ENCODE data around the gene SHE.

The SHE gene

GRCh38 chr1:154497026-154497806 is 5.0 kb downstream of the SHE start:
- Histone ChIP-seq H3K9ac (ENCODE audit: low read length) (no peak overlapping the region), H4K20me1 (ENCODE audit: insufficient read depth, low read length) (no peaks in the 10 kb centered on the region), H3K36me3 (replicated peaks; ENCODE audit: insufficient read depth, low read length) (no peaks in the 10 kb centered on the region), H3K4me1 (ENCODE audit: low read length) (peaks cover 21% of the 10 kb centered on the region), H3K4me2 (ENCODE audit: low read depth, low read length) (peak overlapping the region; percentile 10), H3F3A (ENCODE audit: insufficient read depth, low read length) (peaks cover 11% of the 10 kb centered on the region; the same call in 1 of the 2 replicates), H3K4me3 (ENCODE audit: low read length) (no peak overlapping the region), H3K9me2 (replicated peaks; ENCODE audit: insufficient read depth, low read length) (no peaks in the 10 kb centered on the region), H3K9me3 (replicated peaks; ENCODE audit: insufficient read depth, low read length) (no peaks in the 10 kb centered on the region), H2AFZ (ENCODE audit: low read length) (peak overlapping the region; percentile 58; the same call in 1 of the 2 replicates), H3K27me3 (replicated peaks; ENCODE audit: insufficient read depth, low read length) (peaks cover 12% of the 10 kb centered on the region; the same call in 1 of the 2 replicates), H3K79me2 (ENCODE audit: low read length) (no peaks in the 10 kb centered on the region), H3K27ac (ENCODE audit: low read length) (peak overlapping the region; percentile 29; the same call in 1 of the 2 replicates)
- DNase-seq, result peak; percentile 42
- TF ChIP-seq CTCF (IDR thresholded peaks at IDR 0.05; ENCODE audit: low read length) (no peak), EZH2 (optimal IDR thresholded peaks at IDR 0.05; ENCODE audit: low read depth, low read length) (no peak)

GRCh38 chr1:154496383-154496782 is 5.8 kb downstream of the SHE start:
- TF ChIP-seq EZH2 (optimal IDR thresholded peaks at IDR 0.05; ENCODE audit: low read depth, low read length), result no peak
- TF ChIP-seq CTCF (IDR thresholded peaks at IDR 0.05; ENCODE audit: low read length), result no peak
- TF ChIP-seq EZH2phosphoT487 (IDR thresholded peaks at IDR 0.05; ENCODE audit: low read length), result no peak
- DNase-seq, result no peak
- no peak overlapping the region for H2AFZ ChIP-seq (ENCODE audit: low read length)

GRCh38 chr1:154495496-154496273 is 6.5 kb downstream of the SHE start:
- H4K20me1 ChIP-seq (ENCODE audit: insufficient read depth, low read length), result no peaks in the 10 kb centered on the region
- 0 out of 2 replicates have a peak, but pooled peaks cover 1% of the 10 kb centered on the region for H3K27me3 ChIP-seq (replicated peaks; ENCODE audit: insufficient read depth, low read length)
- H3K4me2 ChIP-seq (ENCODE audit: low read depth, low read length), result no peak overlapping the region
- no peaks in the 10 kb centered on the region for H3K9me3 ChIP-seq (replicated peaks; ENCODE audit: insufficient read depth, low read length)
- H3K4me1 ChIP-seq (ENCODE audit: low read length), result peaks cover 21% of the 10 kb centered on the region
- TF ChIP-seq EZH2phosphoT487 (IDR thresholded peaks at IDR 0.05; ENCODE audit: low read length) (no peak), CTCF (IDR thresholded peaks at IDR 0.05; ENCODE audit: low read length) (no peak), EZH2 (optimal IDR thresholded peaks at IDR 0.05; ENCODE audit: low read depth, low read length) (no peak)
- no peaks in the 10 kb centered on the region for H3K9me2 ChIP-seq (replicated peaks; ENCODE audit: insufficient read depth, low read length)
- peaks cover 11% of the 10 kb centered on the region; the same call in 1 of the 2 replicates for H3F3A ChIP-seq (ENCODE audit: insufficient read depth, low read length)
- H3K27ac ChIP-seq (ENCODE audit: low read length), result no peak overlapping the region
- no peak overlapping the region for H3K4me3 ChIP-seq (ENCODE audit: low read length)
- no peak overlapping the region for H3K9ac ChIP-seq (ENCODE audit: low read length)
- DNase-seq, result no peak
- H3K36me3 ChIP-seq (replicated peaks; ENCODE audit: insufficient read depth, low read length), result no peaks in the 10 kb centered on the region
- no peak overlapping the region for H2AFZ ChIP-seq (ENCODE audit: low read length)
- no peaks in the 10 kb centered on the region for H3K79me2 ChIP-seq (ENCODE audit: low read length)

More at GRCh38 chr1:154496383-154496782, 5.8 kb downstream of the SHE start:
- no peak overlapping the region for H3K4me3 ChIP-seq (ENCODE audit: low read length)
- no peaks in the 10 kb centered on the region for H3K36me3 ChIP-seq (replicated peaks; ENCODE audit: insufficient read depth, low read length)
- H3K27ac ChIP-seq (ENCODE audit: low read length), result no peak overlapping the region
- H3K4me2 ChIP-seq (ENCODE audit: low read depth, low read length), result no peak overlapping the region
- no peaks in the 10 kb centered on the region for H3K9me2 ChIP-seq (replicated peaks; ENCODE audit: insufficient read depth, low read length)
- H4K20me1 ChIP-seq (ENCODE audit: insufficient read depth, low read length), result no peaks in the 10 kb centered on the region
- H3K4me1 ChIP-seq (ENCODE audit: low read length), result peaks cover 21% of the 10 kb centered on the region
- H3K9ac ChIP-seq (ENCODE audit: low read length), result no peak overlapping the region
- peaks cover 11% of the 10 kb centered on the region; the same call in 1 of the 2 replicates for H3F3A ChIP-seq (ENCODE audit: insufficient read depth, low read length)
- H3K9me3 ChIP-seq (replicated peaks; ENCODE audit: insufficient read depth, low read length), result no peaks in the 10 kb centered on the region
- no peaks in the 10 kb centered on the region for H3K79me2 ChIP-seq (ENCODE audit: low read length)
- H3K27me3 ChIP-seq (replicated peaks; ENCODE audit: insufficient read depth, low read length), result peaks cover 8% of the 10 kb centered on the region; the same call in 1 of the 2 replicates
